Measurements from ENCODE around the gene VPS13C.
"Not testable (repeated sequence)": the region's sequence is repeated elsewhere in the genome, so short reads cannot be mapped to it uniquely, and the experiment has no call there.

The VPS13C gene

DNA sequence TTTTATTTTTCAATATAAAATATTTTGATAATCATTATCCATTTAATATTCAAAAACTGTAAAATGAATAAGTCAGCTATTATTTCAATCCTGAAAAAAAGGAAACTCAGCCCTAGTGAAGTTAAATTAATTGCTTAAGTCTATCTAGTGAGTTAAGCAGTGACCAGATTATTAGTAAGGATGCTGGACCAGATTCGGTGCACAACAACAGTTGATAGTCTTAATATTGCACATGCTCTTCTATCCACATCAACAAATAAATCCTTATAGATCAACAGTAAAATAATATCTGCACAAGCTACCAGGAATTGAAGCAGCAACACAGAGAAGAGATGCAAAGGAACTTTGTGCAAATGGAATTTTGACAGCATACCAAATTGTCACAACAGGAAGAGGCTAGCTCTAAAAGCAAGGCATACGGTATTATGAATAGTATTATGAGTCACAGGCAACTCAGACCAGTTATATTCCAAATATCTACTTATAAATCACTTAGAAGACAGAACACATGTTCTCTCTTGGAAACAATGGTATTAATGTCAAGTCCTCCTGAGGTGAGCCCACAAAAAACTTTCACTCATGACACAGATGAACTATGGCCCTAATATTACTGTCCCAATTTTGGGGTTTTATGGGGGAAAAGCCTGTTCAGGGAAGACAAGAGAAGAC, 24.9 kb downstream of the VPS13C start:
- Histone ChIP-seq H3K4me1 (ENCODE audit: control insufficient read depth, insufficient read depth, low read length) (no peaks in the 10 kb centered on the region), H3K4me3 (ENCODE audit: low read depth, low read length) (no peak overlapping the region), H3K27ac (ENCODE audit: low read depth, low read length) (no peak overlapping the region), H3K36me3 (ENCODE audit: control insufficient read depth, insufficient read depth, low read length) (no peaks in the 10 kb centered on the region), H3K27me3 (ENCODE audit: control insufficient read depth, insufficient read depth, low read length) (no peaks in the 10 kb centered on the region), H3K9me3 (ENCODE audit: control insufficient read depth, insufficient read depth, low read length) (no peaks in the 10 kb centered on the region), H3K9ac (ENCODE audit: low read depth, low read length) (no peak overlapping the region)

DNA sequence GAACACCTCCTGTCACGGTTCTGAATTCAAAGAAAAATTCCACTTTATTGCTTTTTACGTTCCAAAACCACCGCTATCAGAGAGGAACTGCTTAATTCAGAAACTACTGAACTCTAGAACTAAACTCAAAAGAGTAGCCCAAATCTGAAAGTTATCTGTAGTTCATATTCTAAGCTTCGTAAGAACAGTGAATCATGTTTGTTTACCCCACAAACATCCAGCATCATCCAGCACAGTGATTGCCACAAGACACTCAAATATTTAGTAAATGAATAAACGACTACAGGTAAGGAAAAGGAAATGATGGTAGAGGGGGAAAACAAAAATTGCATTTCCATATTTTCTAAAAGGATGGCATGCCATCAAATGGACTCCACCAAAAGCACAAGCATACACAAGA, 32.3 kb downstream of the VPS13C start:
- Histone ChIP-seq H3K27me3 (ENCODE audit: control insufficient read depth, insufficient read depth, low read length) (no peaks in the 10 kb centered on the region), H3K4me3 (ENCODE audit: low read depth, low read length) (no peak overlapping the region), H3K4me1 (ENCODE audit: control insufficient read depth, insufficient read depth, low read length) (no peaks in the 10 kb centered on the region), H3K9ac (ENCODE audit: low read depth, low read length) (no peak overlapping the region), H3K9me3 (ENCODE audit: control insufficient read depth, insufficient read depth, low read length) (no peaks in the 10 kb centered on the region), H3K27ac (ENCODE audit: low read depth, low read length) (no peak overlapping the region), H3K36me3 (ENCODE audit: control insufficient read depth, insufficient read depth, low read length) (no peaks in the 10 kb centered on the region)

DNA sequence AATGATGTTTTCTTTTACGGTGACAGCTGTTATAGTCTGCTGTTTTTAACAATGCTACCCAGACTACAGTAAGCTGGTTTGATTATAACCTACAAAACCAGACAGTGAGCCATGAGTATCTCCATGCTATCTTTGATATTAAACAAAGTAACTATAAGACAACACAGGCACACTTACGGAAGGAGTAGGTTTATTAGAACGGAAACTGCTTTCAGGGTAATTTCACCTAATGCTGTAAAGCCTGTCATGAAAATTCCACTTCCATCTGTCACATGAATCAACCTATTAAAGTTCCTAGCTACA, 33.0 kb downstream of the VPS13C start:
- no peak overlapping the region for H3K27ac ChIP-seq (ENCODE audit: low read depth, low read length)
- no peaks in the 10 kb centered on the region for H3K4me1 ChIP-seq (ENCODE audit: control insufficient read depth, insufficient read depth, low read length)
- H3K4me3 ChIP-seq (ENCODE audit: low read depth, low read length) = no peak overlapping the region
- H3K27me3 ChIP-seq (ENCODE audit: control insufficient read depth, insufficient read depth, low read length) = no peaks in the 10 kb centered on the region
- no peaks in the 10 kb centered on the region for H3K36me3 ChIP-seq (ENCODE audit: control insufficient read depth, insufficient read depth, low read length)
- H3K9me3 ChIP-seq (ENCODE audit: control insufficient read depth, insufficient read depth, low read length) = no peaks in the 10 kb centered on the region
- no peak overlapping the region for H3K9ac ChIP-seq (ENCODE audit: low read depth, low read length)

DNA sequence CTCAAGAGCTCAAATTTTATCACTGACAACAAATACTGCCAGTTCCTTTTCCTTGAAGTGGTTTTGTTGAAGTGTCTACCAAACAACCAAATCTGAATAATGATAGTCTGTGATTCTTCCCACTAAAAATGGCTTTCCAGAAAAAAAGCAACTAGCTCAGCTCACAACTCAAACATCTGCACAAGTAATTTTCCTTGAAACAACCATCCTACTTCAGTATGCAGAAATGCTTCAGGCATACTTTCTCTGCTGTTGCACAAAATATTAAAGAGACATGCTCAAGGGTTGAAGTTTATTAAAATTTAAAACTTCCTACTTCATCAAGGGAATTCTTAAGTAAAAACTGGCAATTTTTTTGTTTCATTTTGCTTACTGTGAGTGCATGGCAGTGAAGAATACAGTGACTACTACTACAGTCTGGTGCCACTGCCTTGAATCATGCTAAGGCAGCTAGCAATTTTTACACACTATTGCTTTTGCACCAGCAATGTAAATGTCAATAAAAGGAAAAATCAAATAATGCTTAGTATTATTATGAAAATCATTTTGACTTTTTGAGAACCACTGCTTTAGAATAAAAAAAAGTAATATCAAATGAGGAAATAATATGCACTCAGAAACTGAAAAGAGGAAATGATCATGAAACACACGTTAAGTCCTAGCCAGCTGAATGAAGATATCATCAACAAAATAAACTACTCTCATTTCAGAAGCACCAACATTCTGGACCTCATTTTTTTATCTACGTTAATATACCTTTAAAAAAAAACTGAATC, 33.6 kb downstream of the VPS13C start:
- H3K9ac ChIP-seq (ENCODE audit: low read depth, low read length) = no peak overlapping the region
- no peak overlapping the region for H3K27ac ChIP-seq (ENCODE audit: low read depth, low read length)
- H3K36me3 ChIP-seq (ENCODE audit: control insufficient read depth, insufficient read depth, low read length) = no peaks in the 10 kb centered on the region
- H3K4me3 ChIP-seq (ENCODE audit: low read depth, low read length) = no peak overlapping the region
- no peaks in the 10 kb centered on the region for H3K27me3 ChIP-seq (ENCODE audit: control insufficient read depth, insufficient read depth, low read length)
- H3K4me1 ChIP-seq (ENCODE audit: control insufficient read depth, insufficient read depth, low read length) = no peaks in the 10 kb centered on the region
- no peaks in the 10 kb centered on the region for H3K9me3 ChIP-seq (ENCODE audit: control insufficient read depth, insufficient read depth, low read length)

DNA sequence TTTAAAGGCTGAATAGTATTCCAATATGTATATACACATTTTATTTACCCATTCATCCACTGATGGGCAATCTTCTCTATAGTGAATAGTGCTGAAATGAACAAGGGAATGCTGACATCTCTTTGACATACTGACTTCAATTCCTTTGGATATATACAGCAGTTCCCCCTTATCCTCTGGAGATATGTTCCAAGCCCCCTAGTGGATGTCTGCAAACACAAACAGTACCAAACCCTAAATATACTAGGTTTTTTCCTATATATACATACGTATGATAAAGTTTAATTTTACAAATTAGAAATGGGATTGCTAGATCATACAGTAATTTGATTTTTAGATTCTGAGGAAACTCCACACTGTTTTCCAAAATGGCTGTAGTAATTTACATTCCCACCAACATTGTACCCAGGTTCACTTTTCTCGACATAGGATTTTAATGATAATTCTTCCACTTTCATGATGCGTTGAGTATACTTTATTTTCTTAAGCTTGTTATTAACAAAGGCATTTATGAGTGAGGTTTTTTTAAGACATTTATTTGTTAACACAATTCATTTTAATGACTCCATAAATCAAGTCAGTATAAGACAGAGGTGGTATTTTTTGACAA, 38.2 kb downstream of the VPS13C start:
- no peaks in the 10 kb centered on the region for H3K27me3 ChIP-seq (ENCODE audit: control insufficient read depth, insufficient read depth, low read length)
- H3K4me1 ChIP-seq (ENCODE audit: control insufficient read depth, insufficient read depth, low read length) = no peaks in the 10 kb centered on the region
- H3K36me3 ChIP-seq (ENCODE audit: control insufficient read depth, insufficient read depth, low read length) = no peaks in the 10 kb centered on the region
- H3K9ac ChIP-seq (ENCODE audit: low read depth, low read length) = no peak overlapping the region
- no peaks in the 10 kb centered on the region for H3K9me3 ChIP-seq (ENCODE audit: control insufficient read depth, insufficient read depth, low read length)
- H3K27ac ChIP-seq (ENCODE audit: low read depth, low read length) = no peak overlapping the region
- no peak overlapping the region for H3K4me3 ChIP-seq (ENCODE audit: low read depth, low read length)

DNA sequence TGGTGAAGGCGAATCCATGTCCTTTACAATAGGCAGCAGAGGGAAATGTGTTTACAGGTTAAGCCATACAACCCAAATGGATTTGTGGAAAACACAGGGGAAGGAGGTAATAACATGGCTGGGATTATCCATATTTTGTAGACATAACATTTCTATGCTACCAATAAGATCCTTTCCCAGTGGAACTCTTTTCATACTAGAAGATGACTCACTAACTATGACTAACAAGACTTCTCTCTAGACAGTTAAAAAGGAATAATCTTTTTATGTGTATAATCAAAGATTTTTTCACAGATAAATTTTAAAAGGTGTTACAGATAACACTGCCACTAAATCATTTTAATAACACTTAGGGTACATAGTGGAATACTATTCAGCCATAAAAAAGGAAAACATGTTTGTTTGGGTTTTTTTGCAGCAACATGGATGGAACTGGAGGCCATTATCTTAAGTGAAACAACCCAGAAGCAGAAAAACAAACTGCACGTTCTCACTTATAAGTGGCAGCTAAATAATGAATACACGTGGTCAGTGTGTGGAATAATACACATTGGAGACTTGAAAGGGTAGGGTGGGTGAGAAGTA, 39.6 kb downstream of the VPS13C start:
- H3K27me3 ChIP-seq (ENCODE audit: control insufficient read depth, insufficient read depth, low read length) = no peaks in the 10 kb centered on the region
- no peaks in the 10 kb centered on the region for H3K4me1 ChIP-seq (ENCODE audit: control insufficient read depth, insufficient read depth, low read length)
- H3K27ac ChIP-seq (ENCODE audit: low read depth, low read length) = no peak overlapping the region
- H3K4me3 ChIP-seq (ENCODE audit: low read depth, low read length) = no peak overlapping the region
- H3K9me3 ChIP-seq (ENCODE audit: control insufficient read depth, insufficient read depth, low read length) = no peaks in the 10 kb centered on the region
- H3K36me3 ChIP-seq (ENCODE audit: control insufficient read depth, insufficient read depth, low read length) = no peaks in the 10 kb centered on the region
- no peak overlapping the region for H3K9ac ChIP-seq (ENCODE audit: low read depth, low read length)

DNA sequence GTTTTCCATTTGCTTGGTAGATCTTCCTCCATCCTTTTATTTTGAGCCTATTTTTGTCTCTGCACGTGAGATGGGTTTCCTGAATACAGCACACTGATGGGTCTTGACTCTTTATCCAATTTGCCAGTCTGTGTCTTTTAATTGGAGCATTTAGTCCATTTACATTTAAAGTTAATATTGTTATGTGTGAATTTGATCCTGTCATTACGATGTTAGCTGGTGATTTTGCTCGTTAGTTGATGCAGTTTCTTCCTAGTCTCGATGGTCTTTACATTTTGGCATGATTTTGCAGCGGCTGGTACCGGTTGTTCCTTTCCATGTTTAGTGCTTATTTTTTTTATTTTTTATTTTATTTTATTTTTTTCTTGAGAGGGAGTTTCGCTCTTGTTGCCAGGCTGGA, 54.9 kb downstream of the VPS13C start:
- H3K36me3 ChIP-seq (ENCODE audit: control insufficient read depth, insufficient read depth, low read length); H3K9me3 ChIP-seq (ENCODE audit: control insufficient read depth, insufficient read depth, low read length); H3K27ac ChIP-seq (ENCODE audit: low read depth, low read length); H3K27me3 ChIP-seq (ENCODE audit: control insufficient read depth, insufficient read depth, low read length); H3K9ac ChIP-seq (ENCODE audit: low read depth, low read length); H3K4me1 ChIP-seq (ENCODE audit: control insufficient read depth, insufficient read depth, low read length); H3K4me3 ChIP-seq (ENCODE audit: low read depth, low read length): not testable (repeated sequence)

DNA sequence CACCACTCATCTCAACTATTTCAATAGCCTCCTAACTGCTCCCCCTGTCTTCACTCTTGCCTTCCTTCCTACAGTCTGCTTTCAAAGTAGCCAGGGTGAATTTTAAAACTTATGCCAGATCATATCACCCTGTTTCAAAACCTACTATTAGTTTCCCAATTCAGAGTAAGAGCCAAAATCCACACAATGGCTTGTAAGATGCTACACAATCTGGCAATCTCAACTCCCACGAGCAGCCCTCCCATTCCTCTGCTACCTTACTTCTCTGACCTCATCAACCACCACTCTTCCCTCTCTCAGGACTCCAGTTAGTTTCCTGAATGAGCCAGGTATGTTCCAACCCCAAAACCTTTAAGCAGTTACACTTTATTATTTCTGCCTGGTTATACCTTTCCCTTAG, 62.5 kb downstream of the VPS13C start:
- no peak overlapping the region for H3K27ac ChIP-seq (ENCODE audit: low read depth, low read length)
- H3K27me3 ChIP-seq (ENCODE audit: control insufficient read depth, insufficient read depth, low read length) = no peaks in the 10 kb centered on the region

DNA sequence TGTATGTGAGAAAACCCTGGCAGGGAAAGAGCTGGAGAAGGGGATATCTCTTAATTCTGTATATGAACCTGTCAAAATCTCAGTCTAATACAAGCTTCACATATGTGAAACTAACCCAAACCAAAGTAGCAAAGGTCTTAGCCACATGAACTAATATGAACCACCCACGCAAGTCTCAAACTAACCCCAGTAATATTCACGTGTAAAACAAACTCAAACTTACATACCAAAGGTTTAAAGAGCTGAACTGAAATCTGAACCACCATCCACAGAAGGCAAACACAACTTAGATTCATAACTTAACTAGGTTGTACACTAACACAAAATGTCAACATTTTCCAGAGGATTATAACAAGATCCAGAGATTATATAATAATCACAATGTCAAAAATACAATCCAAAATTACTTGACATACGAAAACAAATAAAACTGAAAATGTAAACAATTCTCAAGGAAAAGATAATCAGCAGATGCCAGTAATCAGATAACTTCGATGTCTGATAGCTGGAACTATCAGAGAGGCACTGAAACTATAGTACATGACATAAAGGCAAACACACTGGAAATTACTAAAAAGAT, 64.1 kb downstream of the VPS13C start:
- Histone ChIP-seq H3K36me3 (ENCODE audit: control insufficient read depth, insufficient read depth, low read length) (no peaks in the 10 kb centered on the region), H3K4me3 (ENCODE audit: low read depth, low read length) (no peak overlapping the region), H3K27ac (ENCODE audit: low read depth, low read length) (no peak overlapping the region), H3K9me3 (ENCODE audit: control insufficient read depth, insufficient read depth, low read length) (no peaks in the 10 kb centered on the region), H3K27me3 (ENCODE audit: control insufficient read depth, insufficient read depth, low read length) (no peaks in the 10 kb centered on the region), H3K9ac (ENCODE audit: low read depth, low read length) (no peak overlapping the region), H3K4me1 (ENCODE audit: control insufficient read depth, insufficient read depth, low read length) (no peaks in the 10 kb centered on the region)

More for the DNA sequence above, 62.5 kb downstream of the VPS13C start:
- no peak overlapping the region for H3K9ac ChIP-seq (ENCODE audit: low read depth, low read length)
- H3K9me3 ChIP-seq (ENCODE audit: control insufficient read depth, insufficient read depth, low read length) = no peaks in the 10 kb centered on the region
- no peaks in the 10 kb centered on the region for H3K4me1 ChIP-seq (ENCODE audit: control insufficient read depth, insufficient read depth, low read length)
- no peaks in the 10 kb centered on the region for H3K36me3 ChIP-seq (ENCODE audit: control insufficient read depth, insufficient read depth, low read length)
- no peak overlapping the region for H3K4me3 ChIP-seq (ENCODE audit: low read depth, low read length)

DNA sequence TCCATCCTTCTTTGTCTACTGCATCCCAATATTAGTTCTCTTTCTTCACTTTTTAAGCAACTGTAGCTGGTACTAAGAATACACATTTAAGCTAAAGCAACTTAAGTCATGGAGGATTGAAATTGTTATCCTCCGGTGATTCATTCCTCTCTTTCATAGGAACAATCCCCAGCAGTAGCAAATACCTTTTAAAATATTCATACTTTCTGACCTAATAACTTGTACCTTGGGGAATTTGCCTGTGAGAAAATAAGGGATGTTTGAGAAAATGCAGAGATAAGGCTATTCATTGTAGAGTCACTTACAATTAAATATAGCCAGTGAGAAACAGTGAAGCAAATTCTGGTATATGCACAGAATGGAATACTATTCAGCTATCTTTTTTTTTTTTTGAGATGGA, 66.0 kb downstream of the VPS13C start:
- H3K9me3 ChIP-seq (ENCODE audit: control insufficient read depth, insufficient read depth, low read length) = no peaks in the 10 kb centered on the region
- no peak overlapping the region for H3K4me3 ChIP-seq (ENCODE audit: low read depth, low read length)
- H3K27ac ChIP-seq (ENCODE audit: low read depth, low read length) = no peak overlapping the region
- H3K4me1 ChIP-seq (ENCODE audit: control insufficient read depth, insufficient read depth, low read length) = no peaks in the 10 kb centered on the region
- no peak overlapping the region for H3K9ac ChIP-seq (ENCODE audit: low read depth, low read length)
- no peaks in the 10 kb centered on the region for H3K27me3 ChIP-seq (ENCODE audit: control insufficient read depth, insufficient read depth, low read length)
- no peaks in the 10 kb centered on the region for H3K36me3 ChIP-seq (ENCODE audit: control insufficient read depth, insufficient read depth, low read length)

DNA sequence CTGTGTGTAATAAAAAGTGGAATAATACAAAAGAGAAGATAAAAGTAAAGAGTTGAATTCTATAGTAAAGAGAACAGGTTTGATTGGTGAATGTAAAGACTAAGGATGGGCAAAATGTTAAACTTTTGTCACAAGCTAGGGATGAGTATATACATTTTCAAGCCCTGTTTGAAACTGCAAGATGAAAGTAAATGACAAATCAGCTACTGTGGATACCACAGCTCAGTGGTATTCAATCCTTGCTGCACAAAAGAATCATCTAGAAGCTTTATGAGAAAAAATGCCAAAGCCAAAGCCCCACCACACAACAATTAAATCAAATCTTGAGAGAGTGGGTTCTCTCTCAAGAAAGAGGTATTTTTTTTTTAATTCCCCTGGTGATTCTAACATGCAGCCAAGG, 67.7 kb downstream of the VPS13C start:
- no peaks in the 10 kb centered on the region for H3K9me3 ChIP-seq (ENCODE audit: control insufficient read depth, insufficient read depth, low read length)
- no peak overlapping the region for H3K4me3 ChIP-seq (ENCODE audit: low read depth, low read length)
- no peaks in the 10 kb centered on the region for H3K27me3 ChIP-seq (ENCODE audit: control insufficient read depth, insufficient read depth, low read length)
- H3K27ac ChIP-seq (ENCODE audit: low read depth, low read length) = no peak overlapping the region
- no peaks in the 10 kb centered on the region for H3K4me1 ChIP-seq (ENCODE audit: control insufficient read depth, insufficient read depth, low read length)
- H3K36me3 ChIP-seq (ENCODE audit: control insufficient read depth, insufficient read depth, low read length) = no peaks in the 10 kb centered on the region
- no peak overlapping the region for H3K9ac ChIP-seq (ENCODE audit: low read depth, low read length)

All from HUES48 (cell line).